HUES48 (cell line): Measurements from ENCODE around the gene DAND5.

Experiments used
- H3K27ac ChIP-seq: one replicate; pipeline ENCODE4 v1.7.0; 2013; ENCODE audit warnings: low read depth, low read length, inconsistent platforms
- H3K27me3 ChIP-seq: 2 replicates; pipeline ENCODE4 v1.6.1; 2013; ENCODE audit warnings: mild to moderate bottlenecking, low read length; ENCODE audit not compliant: control insufficient read depth, insufficient read depth
- H3K36me3 ChIP-seq: 2 replicates; pipeline ENCODE4 v1.6.1; 2013; ENCODE audit warnings: low read length; ENCODE audit not compliant: control insufficient read depth, insufficient read depth
- H3K4me1 ChIP-seq: 2 replicates; pipeline ENCODE4 v1.6.1; 2013; ENCODE audit warnings: mild to moderate bottlenecking, low read length; ENCODE audit not compliant: control insufficient read depth, insufficient read depth
- H3K4me3 ChIP-seq: 2 replicates; pipeline ENCODE4 v1.5.1; 2013; ENCODE audit warnings: mild to moderate bottlenecking, low read depth, low read length
- H3K9ac ChIP-seq: 2 replicates; pipeline ENCODE4 v1.6.1; 2013; ENCODE audit warnings: mild to moderate bottlenecking, low read depth, low read length, moderate library complexity
- H3K9me3 ChIP-seq: 2 replicates; pipeline ENCODE4 v1.6.1; 2013; ENCODE audit warnings: low read length; ENCODE audit not compliant: control insufficient read depth, insufficient read depth

The DAND5 gene

DNA sequence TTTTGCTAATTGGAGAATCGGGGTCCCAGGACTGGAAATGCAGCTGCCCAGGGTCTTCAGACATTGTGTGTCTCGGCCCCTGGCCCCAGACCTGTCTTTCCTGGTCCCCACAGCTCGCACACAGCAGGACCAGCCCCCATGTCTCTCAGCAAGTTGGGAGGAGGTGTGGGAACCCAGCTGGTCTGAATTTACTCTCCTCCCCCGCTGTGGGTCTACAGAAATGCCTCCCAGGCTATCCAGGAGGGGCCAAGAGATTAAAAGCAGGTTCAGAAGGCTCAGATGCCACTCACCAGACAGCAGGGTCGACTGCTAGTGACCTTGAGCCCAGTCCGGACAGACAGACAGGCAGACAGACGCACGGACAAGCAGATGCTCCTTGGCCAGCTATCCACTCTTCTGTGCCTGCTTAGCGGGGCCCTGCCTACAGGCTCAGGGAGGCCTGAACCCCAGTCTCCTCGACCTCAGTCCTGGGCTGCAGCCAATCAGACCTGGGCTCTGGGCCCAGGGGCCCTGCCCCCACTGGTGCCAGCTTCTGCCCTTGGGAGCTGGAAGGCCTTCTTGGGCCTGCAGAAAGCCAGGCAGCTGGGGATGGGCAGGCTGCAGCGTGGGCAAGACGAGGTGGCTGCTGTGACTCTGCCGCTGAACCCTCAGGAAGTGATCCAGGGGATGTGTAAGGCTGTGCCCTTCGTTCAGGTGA is at the start of gene DAND5:
Gene DAND5, plus strand, starts transcription at position 285 of the 697 bp plus-strand sequence. Its CDS starts 85 bp downstream, at position 370.
- Histone ChIP-seq H3K4me3 (no peak within 1 kb of the TSS), H3K9ac (no peak within 1 kb of the TSS), H3K27me3 (no peaks in the 10 kb centered on the region), H3K9me3 (no peaks in the 10 kb centered on the region), H3K4me1 (peaks cover 6% of the 10 kb centered on the region; the same call in 1 of the 2 replicates), H3K36me3 (no peaks in the 10 kb centered on the region), H3K27ac (no peak within 1 kb of the TSS)

GRCh38 chr19:12921047-12921446 is 48.3 kb upstream of the DAND5 start:
- Histone ChIP-seq H3K27me3 (peaks cover 11% of the 10 kb centered on the region), H3K4me1 (no peaks in the 10 kb centered on the region), H3K9ac (no peak overlapping the region), H3K36me3 (peaks cover 34% of the 10 kb centered on the region), H3K4me3 (no peak overlapping the region), H3K27ac (no peak overlapping the region), H3K9me3 (no peaks in the 10 kb centered on the region)

GRCh38 chr19:12922959-12923358 is 46.4 kb upstream of the DAND5 start:
- no peak overlapping the region for H3K9ac ChIP-seq
- peaks cover 9% of the 10 kb centered on the region for H3K27me3 ChIP-seq
- H3K36me3 ChIP-seq: peaks cover 46% of the 10 kb centered on the region
- H3K27ac ChIP-seq: no peak overlapping the region
- H3K4me1 ChIP-seq: no peaks in the 10 kb centered on the region
- H3K4me3 ChIP-seq: no peak overlapping the region
- H3K9me3 ChIP-seq: no peaks in the 10 kb centered on the region

GRCh38 chr19:12924621-12925310 is 44.6 kb upstream of the DAND5 start:
- H3K27me3 ChIP-seq: no peaks in the 10 kb centered on the region
- H3K9ac ChIP-seq: no peak overlapping the region
- no peak overlapping the region for H3K27ac ChIP-seq
- H3K36me3 ChIP-seq: peaks cover 63% of the 10 kb centered on the region
- no peaks in the 10 kb centered on the region for H3K9me3 ChIP-seq
- no peaks in the 10 kb centered on the region for H3K4me1 ChIP-seq
- H3K4me3 ChIP-seq: no peak overlapping the region

DNA sequence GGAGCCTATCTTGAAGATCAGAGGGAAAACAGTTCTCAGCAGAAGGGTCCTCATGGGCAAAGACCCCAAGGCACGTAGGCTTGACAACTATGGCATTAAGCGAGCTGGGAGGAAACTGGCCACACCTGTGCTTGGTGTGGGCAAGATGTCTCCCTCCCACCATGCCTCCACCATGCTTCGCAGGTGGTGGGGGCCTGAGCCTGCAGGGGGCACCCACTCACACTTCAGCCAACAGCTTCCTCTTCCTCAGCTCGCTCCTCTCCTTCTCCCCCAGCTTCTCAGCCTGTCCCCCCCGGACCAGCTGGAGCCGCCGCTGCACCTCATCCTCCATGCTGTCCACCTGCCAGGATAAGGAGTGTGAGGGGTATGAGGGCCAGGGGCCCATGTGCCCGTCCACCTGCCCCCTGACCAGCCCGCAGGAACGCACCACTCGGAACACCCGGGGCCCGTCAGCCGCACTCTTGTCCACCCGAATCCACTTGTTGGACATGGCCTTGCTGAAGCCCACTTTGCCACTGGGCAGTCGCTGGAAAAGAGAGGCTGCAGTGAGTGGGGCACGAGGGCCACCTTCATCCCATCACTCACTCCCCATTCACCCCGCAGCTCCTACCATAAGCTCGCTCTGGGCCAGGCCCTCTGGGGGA is 39.3 kb upstream of the DAND5 start:
- no peak overlapping the region for H3K4me3 ChIP-seq
- H3K27me3 ChIP-seq: no peaks in the 10 kb centered on the region
- H3K36me3 ChIP-seq: peaks cover 50% of the 10 kb centered on the region
- H3K27ac ChIP-seq: no peak overlapping the region
- H3K9ac ChIP-seq: no peak overlapping the region
- peaks cover 8% of the 10 kb centered on the region for H3K4me1 ChIP-seq
- no peaks in the 10 kb centered on the region for H3K9me3 ChIP-seq

- H3K36me3 ChIP-seq: peaks cover 36% of the 10 kb centered on the region
- peaks cover 14% of the 10 kb centered on the region for H3K4me1 ChIP-seq
- H3K9me3 ChIP-seq: no peaks in the 10 kb centered on the region
- no peak overlapping the region for H3K27ac ChIP-seq
- H3K9ac ChIP-seq: peak overlapping the region; percentile 83
- H3K4me3 ChIP-seq: peak overlapping the region; percentile 88
- H3K27me3 ChIP-seq: no peaks in the 10 kb centered on the region
These were observed 36.7 kb upstream of the DAND5 start for GRCh38 chr19:12932392-12933286.

- no peaks in the 10 kb centered on the region for H3K9me3 ChIP-seq
- peak within 1 kb of the TSS; percentile 36 for H3K27ac ChIP-seq
- no peaks in the 10 kb centered on the region for H3K27me3 ChIP-seq
- peak within 1 kb of the TSS; percentile 83 for H3K9ac ChIP-seq
- H3K4me1 ChIP-seq: peaks cover 16% of the 10 kb centered on the region
- peaks cover 30% of the 10 kb centered on the region for H3K36me3 ChIP-seq
- H3K4me3 ChIP-seq: peak within 1 kb of the TSS; percentile 88
These were observed 35.9 kb upstream of the DAND5 start, which contains the start of gene FARSA for GRCh38 chr19:12933287-12934072. Gene FARSA (minus strand): TSS chr19:12933711. CDS start chr19:12933696, 15 bp downstream.

GRCh38 chr19:12935071-12935470 is 34.3 kb upstream of the DAND5 start:
- H3K36me3 ChIP-seq: peaks cover 25% of the 10 kb centered on the region
- H3K9me3 ChIP-seq: no peaks in the 10 kb centered on the region
- H3K4me1 ChIP-seq: peaks cover 24% of the 10 kb centered on the region
- no peak overlapping the region for H3K27ac ChIP-seq
- H3K4me3 ChIP-seq: no peak overlapping the region
- no peak overlapping the region for H3K9ac ChIP-seq
- no peaks in the 10 kb centered on the region for H3K27me3 ChIP-seq

- Histone ChIP-seq H3K4me1 (peaks cover 25% of the 10 kb centered on the region), H3K27ac (no peak overlapping the region), H3K9ac (no peak overlapping the region), H3K36me3 (peaks cover 28% of the 10 kb centered on the region), H3K9me3 (no peaks in the 10 kb centered on the region), H3K4me3 (no peak overlapping the region), H3K27me3 (no peaks in the 10 kb centered on the region)
These were observed 32.8 kb upstream of the DAND5 start for GRCh38 chr19:12936582-12936981.
